GM18520 (cell line): ENCODE measurements around the gene SIRT2.
A peak's percentile ranks its signal among the peaks of the same experiment; 100 is the strongest.
"Not testable (repeated sequence)": the region's sequence is repeated elsewhere in the genome, so short reads cannot be mapped to it uniquely, and the experiment has no call there.

Source experiments
- ATAC-seq: cut with Tn5 transposase; IDR thresholded peaks from one replicate; pipeline ENCODE4 v1.9.1; 2021; ENCODE audit not compliant: unreplicated experiment

Gene SIRT2

GRCh38 chr19:38869160-38869835 is 30.1 kb downstream of the SIRT2 start:
- ATAC-seq, result no peak

DNA sequence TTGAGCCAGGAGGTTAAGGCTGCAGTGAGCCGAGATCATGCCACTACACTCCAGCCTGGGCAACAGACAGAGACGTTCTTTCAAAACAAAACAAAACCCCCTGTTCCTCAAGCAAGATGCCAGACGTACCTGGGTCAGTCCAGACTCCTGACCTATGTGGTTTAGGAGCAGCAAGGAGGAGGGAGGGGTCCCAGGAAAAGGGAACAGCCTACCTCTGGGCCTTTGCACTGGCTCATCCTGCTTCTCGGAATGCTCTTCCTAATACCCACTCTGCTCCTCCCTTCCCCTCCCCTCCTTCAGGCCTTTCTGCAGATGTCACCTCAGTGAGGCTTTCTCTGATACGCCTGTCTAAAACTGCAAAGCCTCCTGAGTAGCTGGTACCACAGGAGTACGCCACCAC is 30.9 kb downstream of the SIRT2 start:
- ATAC-seq, result no peak

DNA sequence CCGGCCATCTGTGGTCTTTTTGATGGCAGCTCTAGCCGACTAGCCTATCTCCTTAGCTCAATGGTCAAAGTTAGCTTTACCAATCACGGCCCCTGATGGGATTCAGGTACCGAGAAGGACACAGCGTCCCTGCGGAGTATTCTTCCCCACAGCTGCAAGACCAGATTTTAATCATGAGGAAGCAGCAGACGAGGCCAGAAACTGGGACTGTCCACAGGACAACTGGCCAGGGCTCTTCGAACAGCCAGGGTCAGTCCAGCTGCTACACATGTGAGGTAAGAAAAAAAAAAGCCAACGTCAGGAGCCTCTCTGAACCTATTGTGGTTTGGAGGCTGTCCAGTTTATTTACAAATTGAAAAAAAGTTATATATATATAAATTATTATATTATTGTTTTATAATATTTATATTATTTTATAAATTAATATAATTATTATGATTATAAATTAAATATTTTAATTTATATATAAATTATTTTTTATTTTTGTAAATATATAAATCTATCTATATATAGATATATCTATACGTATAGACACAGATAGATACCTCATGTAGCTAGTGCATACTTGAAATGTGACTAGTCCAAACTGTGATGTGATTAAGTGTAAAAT is 32.1 kb downstream of the SIRT2 start:
- ATAC-seq, result no peak

GRCh38 chr19:38862321-38863059 is 36.9 kb downstream of the SIRT2 start:
- no peak for ATAC-seq

GRCh38 chr19:38861368-38861767 is 38.0 kb downstream of the SIRT2 start:
- ATAC-seq, result no peak

GRCh38 chr19:38859631-38860204 is 39.7 kb downstream of the SIRT2 start:
- ATAC-seq, result not testable (repeated sequence)

DNA sequence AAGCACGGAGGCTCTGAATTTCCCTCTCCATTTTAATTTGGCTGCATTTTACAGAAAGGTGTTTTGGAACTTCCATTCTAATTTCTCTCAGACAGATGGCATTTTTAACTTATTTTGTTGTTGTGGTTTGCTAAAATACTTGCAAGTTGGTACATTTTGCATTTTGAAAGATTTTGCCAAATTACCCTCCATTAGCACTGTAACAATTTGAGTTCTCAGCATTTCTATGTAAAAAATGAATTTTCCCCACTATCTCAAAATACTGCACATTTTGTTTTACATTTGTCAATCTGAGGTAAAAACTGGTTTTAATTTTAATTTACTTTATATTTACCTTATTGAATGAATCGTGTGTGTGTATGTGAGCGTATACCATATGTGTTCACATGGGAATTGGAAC is 42.6 kb downstream of the SIRT2 start:
- no peak for ATAC-seq

DNA sequence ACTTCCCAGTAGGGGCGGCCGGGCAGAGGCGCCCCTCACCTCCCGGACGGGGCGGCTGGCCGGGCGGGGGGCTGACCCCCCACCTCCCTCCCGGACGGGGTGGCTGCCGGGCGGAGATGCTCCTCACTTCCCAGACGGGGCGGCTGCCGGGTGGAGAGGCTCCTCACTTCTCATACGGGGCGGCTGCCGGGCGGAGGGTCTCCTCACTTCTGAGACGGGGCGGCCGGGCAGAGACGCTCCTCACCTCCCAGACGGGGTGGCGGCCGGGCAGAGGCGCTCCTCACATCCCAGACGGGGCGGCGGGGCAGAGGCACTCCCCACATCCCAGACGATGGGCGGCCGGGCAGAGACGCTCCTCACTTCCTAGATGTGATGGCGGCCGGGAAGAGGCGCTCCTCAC is 43.7 kb downstream of the SIRT2 start:
- ATAC-seq, result not testable (repeated sequence)

DNA sequence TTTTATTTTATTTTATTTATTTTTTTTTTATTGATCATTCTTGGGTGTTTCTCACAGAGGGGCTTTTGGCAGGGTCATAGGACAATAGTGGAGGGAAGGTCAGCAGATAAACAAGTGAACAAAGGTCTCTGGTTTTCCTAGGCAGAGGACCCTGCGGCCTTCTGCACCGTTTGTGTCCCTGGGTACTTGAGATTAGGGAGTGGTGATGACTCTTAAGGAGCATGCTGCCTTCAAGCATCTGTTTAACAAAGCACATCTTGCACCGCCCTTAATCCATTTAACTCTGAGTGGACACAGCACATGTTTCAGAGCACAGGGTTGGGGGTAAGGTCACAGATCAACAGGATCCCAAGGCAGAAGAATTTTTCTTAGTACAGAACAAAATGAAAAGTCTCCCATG is 44.5 kb downstream of the SIRT2 start:
- not testable (repeated sequence) for ATAC-seq

GRCh38 chr19:38853214-38853613 is 46.2 kb downstream of the SIRT2 start:
- ATAC-seq, result no peak

- no peak for ATAC-seq
These were observed 47.0 kb downstream of the SIRT2 start for GRCh38 chr19:38852231-38853044.

DNA sequence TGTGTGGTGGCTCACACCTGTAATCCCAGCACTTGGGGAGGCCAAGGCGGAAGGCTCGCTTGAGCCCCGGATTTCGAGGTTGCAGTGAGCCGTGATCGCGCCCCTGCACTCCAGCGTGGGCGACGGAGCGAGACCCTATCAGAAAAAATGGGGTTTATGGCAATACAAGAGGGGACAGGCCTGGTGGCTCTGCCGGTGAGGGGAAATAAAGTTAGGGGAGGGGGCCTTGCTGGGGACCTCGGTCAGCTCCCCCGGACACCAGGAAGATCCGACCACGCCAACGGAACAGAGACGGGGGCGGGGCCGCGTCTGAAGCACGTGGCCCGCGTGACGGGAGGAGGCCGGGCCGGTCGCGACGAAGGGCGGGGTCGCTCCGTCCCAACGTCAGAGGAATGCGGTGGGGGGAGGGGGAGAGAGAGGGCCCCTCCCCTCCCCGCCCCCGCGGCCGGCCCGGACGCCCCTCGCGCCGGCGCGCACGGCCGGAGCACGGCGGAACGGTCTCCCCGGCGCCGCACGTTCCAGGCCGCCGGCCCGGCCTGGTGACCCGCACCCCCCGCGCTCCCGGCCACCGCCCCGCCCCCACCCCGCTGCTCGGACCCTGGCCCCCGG is 47.7 kb downstream of the SIRT2 start:
- ATAC-seq, result peak; percentile 21

DNA sequence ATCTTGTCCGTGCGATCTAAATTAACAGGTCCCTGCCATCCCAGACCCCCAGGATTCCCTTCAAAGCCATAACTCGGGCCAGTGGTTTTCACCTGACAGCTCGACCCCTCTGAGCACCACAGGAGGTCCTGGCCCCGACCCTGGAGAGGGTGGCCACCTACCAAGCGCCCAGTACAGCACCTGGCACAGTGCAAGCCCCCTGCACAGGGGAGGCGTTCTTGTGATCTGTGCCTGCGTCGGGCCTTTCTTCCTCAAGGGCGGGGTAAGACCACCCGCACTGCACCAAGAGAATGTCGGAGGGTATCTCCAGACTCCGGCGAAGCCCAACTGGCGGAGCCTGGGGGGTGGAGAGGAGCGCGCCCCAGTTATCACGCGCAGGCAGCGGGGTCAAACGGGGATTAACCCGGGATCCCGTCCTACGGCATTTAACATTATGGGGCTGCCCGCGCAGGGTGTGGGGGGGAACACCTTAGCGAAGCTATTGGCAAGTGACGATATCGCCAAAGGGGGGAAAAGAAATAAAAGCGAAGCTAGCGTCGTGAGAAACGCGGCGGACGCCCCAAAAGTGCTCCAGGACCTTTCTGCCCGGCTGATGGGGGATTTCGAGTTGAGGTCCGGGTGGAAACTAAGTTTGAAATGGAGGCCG is 48.3 kb downstream of the SIRT2 start:
- no peak for ATAC-seq

- ATAC-seq, result peak; percentile 63
These were observed 48.9 kb downstream of the SIRT2 start for GRCh38 chr19:38850436-38850975.

- peak; percentile 37 for ATAC-seq
These were observed 49.5 kb downstream of the SIRT2 start, which contains the start of gene HNRNPL for GRCh38 chr19:38849860-38850435. HNRNPL (minus strand) TSS chr19:38849986; CDS start chr19:38849966, 20 bp downstream.

- ATAC-seq, result no peak
These were observed 50.1 kb downstream of the SIRT2 start for GRCh38 chr19:38849147-38849859.

GRCh38 chr19:38848299-38849146 is 50.9 kb downstream of the SIRT2 start:
- ATAC-seq, result no peak

- ATAC-seq, result no peak
These were observed 53.3 kb downstream of the SIRT2 start for GRCh38 chr19:38846097-38846496.
